SW480 (cell line): ENCODE data around the gene TRPM3.

Source experiments
- DNase-seq: peaks from one replicate; pipeline ENCODE4 v3.0.0-alpha.2; 2016; ENCODE audit warnings: low spot score

The TRPM3 gene

DNA sequence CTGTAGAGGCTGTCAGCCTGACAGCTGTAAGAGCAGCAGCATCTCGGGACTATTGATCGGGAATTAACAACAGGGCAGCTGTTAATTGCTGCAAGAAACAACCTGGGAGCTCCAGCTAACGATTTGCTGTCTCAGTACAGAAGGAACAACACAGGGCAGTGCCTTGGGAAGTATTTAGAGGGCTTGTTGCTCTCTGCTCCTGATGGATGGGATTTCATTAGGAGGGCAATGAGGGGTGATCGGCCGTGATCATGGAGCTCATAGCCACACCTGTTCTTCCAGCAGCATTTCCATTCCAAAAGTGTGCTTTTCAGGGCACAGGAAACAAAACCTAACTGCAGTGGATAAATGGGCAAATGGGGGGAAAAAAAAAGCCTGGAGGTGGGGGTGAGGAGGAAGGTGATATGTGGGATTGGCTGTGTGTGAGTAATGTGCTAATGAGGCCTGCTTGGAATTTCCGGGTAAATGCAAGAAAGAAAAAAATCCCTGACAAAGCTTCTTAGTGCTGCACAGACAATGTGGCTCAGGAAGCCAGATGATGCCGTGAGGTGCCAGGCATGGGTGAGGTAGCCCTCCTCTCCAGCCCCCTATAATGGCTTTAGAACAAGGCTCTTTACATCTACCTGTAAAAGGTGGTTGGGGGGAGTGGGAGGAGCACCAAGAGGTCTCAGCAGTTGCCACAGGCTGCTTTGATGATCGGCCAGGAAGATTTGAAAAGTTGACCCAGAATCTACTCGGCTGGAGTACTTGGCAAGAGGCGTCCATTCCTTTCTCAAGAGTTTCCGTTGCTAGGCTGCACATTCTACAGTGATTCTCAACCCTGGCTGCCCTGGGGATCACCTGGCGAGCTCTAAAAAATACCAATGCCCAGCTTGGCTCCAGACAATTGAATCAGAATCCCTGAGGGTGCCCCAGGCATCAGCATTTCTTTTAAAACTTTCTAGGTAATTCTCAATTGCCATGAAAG lies 567.4 kb downstream of the TRPM3 start:
- no peak for DNase-seq

DNA sequence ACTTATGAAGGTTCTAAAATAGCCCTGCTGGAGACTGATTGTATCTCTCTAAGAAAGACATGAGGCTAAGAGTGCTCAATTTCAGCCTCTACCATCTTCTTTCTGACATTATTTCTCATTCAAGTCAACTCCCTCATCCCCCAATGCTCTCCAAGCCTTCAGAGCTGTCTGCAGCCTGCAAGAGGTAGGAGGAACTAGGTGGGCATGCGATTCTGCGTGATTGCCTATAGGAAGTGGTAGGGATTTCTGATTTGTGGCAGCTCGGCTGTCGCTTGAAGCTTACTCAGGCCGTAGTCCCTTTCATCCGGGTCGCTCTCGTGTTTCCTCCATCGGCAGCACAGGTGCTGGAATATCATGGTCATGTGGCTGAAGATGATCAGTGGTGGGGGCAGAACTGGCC lies 568.9 kb downstream of the TRPM3 start:
- no peak for DNase-seq

DNA sequence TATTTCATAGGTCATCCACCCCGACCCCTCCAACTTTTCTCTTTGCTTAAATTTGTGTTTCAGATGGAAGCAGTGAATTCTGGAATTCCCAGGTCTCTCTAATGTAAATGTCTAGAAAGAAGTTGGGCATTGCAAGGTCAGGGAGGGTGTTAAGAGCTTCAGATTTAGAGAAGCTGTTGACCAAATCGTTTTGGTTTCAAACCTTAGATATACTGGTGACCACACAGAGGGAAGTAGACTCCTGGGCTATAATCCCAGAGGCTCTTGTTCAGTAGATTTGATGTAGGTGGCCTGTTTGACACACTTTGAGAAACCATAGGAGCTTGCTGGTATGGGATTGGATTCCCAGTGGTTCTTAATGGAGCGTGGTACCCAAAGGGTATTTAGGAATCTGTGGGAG lies 569.6 kb downstream of the TRPM3 start:
- DNase-seq = no peak

DNA sequence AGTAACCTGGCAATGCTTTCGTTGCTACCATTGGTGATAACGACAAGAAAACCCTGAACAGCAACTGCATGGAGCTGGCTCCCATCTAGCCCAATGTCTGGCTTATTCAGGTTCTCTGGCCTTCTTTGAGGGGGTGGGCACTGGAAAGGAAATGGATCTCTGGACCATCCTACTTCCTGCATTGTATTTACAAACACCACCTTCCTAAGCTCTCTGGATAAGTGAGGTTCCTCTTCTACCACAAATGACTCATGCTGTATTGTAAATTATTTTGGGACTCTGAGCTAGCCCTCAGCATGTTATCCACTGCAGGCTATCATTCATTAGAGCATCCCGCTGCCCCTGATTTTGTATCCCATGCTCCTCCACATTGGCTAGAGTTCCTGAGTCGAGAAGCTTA lies 570.0 kb downstream of the TRPM3 start:
- no peak for DNase-seq

DNA sequence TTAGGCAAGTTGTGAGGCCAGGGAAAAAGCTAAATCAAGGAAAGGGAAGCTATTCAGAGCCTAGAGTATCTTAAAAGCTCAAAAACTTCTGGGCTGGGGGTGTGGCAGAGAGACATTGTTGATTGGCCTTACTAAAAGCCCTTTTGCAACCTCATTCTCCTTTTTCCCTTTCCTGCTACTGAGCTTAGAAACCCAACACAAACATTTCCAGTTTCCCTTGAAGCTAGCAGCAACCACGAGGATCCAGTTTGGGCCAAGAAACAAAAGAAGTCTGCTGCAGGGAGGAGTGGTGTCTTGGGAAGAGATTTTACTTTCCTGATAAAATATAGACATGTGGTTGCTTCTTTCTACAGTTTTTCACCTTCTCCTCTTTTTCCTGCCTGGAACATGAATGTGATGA lies 571.5 kb downstream of the TRPM3 start:
- DNase-seq = no peak

GRCh38 chr9:70542311-70542931 lies 579.0 kb downstream of the TRPM3 start:
- DNase-seq = no peak

DNA sequence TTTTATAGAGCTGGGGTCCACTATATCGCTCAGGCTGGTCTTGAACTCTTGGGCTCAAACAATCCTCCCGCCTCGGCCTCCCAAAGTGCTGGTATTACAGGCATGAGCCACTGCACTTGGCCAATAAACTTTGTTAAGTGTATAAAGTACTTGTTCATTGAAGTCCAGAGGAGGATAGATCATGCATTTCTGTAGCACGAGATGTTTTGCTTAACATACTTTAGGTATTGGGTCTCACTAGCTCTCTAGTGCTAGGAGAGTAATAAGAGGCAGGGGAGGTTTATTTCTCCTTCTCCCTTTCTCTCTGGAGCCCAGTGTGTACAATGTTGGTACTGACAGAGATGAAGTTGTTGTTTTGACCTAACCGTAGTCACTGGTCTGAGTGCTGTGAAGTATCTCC lies 581.4 kb downstream of the TRPM3 start:
- DNase-seq = no peak

- DNase-seq = no peak
These were observed 581.9 kb downstream of the TRPM3 start for GRCh38 chr9:70539526-70539925.

DNA sequence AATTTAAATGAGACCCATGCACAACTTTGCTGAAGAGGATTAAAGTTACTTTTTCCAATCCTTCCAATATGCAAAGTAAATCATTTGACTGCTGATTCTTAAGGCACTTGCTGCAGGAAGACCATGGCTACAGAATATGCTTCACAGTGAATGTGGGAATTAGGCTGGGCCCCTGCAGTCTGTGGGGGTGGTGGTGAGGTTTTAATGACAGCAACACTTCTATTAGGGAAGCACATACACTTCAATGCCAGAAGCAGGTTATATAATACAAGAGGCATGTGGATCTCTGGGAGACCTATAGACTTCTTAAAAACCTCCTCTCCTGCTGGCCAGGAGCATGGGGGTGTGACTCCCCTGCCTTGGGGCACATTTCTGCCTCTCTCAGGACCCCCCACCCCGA lies 582.4 kb downstream of the TRPM3 start:
- no peak for DNase-seq

DNA sequence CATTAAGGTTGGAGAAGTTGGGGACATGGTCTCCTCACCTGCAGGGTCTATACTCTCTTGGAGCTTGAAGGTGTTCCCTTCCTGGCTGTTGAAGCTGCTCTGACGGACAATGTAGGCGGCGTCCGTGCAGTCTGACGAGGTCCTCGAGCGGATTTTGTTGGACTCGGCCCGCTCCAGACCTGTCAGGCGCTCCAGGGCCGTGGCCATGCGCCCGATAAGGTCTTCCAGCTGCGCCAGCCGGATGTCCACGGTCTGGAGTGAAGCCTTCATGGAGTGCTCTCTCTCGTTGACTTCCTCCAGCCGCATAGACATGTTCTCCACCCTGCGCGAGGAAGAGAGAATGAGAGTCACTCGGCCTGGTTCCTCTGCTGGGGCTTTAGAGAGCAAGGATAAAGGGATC lies 584.3 kb downstream of the TRPM3 start:
- DNase-seq = no peak

- no peak for DNase-seq
These were observed 585.7 kb downstream of the TRPM3 start for GRCh38 chr9:70535546-70536323.

- DNase-seq = no peak
These were observed 587.0 kb downstream of the TRPM3 start for GRCh38 chr9:70534471-70534870.

DNA sequence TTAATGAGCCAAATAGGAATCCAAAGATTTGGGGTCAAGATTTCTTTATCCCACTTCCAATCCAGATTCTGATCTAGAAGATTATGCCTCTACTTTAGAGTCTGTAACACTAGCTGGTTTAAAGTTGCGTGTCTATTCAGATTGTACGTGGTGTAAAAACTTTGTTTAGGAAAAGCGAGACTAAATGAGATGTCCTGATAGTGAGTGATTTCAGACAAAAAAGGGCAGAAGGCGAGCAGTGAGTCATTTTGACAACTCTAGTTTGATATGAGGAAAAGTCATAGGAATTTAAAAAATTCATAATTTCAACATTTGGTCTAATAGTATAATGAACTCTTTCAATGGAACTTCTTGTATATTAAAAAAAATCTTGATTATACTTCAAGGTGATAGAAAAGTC lies 587.4 kb downstream of the TRPM3 start:
- DNase-seq = no peak

DNA sequence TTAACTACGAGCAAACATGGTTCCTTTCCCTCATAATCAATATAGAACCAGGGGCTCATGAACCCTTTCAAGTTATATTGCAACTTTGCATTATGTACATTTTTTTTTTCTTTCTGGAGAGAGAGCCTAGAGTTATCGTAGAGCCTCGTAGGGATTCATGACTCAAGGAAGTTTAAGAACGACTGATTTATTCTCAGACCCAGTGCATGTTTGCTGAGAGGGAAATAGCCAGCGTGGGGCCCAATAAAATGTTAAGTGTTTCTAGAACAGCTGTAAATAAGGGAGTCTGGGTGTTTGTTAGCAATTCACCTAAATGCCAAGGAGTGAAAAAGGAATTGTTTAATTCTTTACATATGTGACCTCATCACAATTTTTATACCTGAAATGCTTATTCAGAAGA lies 587.9 kb downstream of the TRPM3 start:
- DNase-seq = no peak

DNA sequence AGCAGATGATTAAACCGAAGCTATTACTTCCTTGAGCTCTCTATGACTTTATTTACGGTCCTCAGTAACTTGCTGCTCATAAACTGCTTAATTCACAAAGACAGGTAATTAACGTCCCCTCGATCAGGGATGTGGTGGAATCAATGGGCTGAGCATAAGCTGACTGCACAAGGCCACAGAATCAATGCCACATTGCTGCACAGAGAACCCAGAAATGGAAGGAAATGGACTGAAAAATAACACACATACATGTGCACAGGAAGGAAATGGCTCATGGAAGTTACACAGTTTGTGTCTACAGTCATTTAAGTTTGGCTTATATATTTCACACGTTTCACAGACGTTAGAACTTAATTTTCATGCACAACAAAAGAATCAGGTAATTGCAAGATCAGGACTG lies 588.7 kb downstream of the TRPM3 start:
- no peak for DNase-seq

DNA sequence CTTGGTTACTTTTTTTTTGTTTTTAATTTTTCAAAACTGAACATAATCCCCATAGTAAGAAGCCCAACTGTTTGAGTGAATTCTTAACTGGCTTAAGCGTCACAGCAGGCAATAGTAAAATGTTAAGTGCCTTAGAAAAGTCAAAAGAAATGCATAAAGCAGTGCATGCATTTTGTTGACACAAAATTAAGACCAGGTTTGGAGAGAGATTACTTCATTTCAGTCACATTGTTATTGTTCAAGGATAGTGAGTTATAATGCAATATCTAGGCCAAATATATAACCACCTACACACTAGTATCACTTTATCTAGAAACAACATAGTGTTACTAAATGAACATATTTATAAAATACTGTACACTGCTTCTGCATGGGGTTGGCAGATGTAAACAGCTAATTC lies 590.1 kb downstream of the TRPM3 start:
- no peak for DNase-seq

- no peak for DNase-seq
These were observed 590.7 kb downstream of the TRPM3 start for GRCh38 chr9:70530716-70531115.

DNA sequence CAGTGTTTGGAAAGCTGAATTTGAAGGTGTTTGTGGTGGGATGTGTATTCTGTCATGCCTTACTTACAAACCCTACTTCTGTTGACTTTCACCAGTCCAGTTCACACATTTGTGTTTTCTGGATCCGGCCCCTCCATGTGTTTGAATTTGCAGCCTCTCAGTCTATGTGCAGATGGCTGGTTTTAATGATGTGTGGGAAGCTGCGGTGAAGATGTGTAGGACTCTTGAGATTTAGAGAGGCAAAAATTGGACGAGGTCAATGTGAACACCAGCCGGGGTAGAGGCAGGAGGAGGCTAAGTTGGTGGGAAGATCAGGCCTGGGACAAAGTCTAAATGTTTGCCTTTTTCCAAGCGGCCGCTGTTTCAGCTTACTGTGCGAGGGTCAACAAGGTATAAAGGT lies 591.6 kb downstream of the TRPM3 start:
- no peak for DNase-seq

GRCh38 chr9:70529377-70529776 lies 592.0 kb downstream of the TRPM3 start:
- no peak for DNase-seq

DNA sequence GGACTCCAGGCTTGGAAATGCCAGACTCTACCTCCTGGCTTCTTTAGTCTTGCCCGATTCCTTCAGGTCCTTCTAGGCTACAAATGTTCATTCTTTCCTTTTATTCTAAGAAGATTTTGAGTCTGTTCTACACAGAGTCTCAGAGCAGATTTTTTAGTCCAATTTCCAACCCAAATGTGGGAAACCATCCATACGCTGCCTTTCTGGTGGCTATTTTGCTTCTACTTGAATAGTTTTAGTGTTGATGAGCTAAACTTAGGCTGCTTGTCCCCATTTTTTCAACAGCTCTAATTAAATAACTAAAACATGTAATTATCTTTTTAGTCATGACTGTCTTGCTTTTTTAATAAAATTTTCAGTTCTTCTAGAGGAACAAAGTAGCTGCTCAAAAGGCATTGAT lies 594.5 kb downstream of the TRPM3 start:
- DNase-seq = no peak

DNA sequence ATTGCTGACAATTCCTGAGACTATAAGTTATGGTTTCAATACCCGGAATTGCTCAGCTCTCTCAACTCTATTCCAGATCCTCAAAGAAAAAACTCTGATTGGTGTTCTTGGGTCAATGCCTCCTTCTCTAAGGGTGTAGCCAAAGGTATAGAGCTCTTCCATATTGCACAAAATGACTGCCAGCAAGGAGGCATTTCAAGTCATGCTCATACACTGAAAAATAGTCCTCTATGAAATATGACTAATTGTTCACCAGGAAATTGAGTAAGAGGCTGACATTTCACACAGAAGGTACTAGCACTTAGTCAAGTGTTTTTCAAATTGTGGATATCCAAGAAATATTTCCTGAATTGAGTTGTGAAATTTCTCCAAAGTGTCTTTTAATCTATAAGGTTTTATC lies 595.9 kb downstream of the TRPM3 start:
- no peak for DNase-seq

DNA sequence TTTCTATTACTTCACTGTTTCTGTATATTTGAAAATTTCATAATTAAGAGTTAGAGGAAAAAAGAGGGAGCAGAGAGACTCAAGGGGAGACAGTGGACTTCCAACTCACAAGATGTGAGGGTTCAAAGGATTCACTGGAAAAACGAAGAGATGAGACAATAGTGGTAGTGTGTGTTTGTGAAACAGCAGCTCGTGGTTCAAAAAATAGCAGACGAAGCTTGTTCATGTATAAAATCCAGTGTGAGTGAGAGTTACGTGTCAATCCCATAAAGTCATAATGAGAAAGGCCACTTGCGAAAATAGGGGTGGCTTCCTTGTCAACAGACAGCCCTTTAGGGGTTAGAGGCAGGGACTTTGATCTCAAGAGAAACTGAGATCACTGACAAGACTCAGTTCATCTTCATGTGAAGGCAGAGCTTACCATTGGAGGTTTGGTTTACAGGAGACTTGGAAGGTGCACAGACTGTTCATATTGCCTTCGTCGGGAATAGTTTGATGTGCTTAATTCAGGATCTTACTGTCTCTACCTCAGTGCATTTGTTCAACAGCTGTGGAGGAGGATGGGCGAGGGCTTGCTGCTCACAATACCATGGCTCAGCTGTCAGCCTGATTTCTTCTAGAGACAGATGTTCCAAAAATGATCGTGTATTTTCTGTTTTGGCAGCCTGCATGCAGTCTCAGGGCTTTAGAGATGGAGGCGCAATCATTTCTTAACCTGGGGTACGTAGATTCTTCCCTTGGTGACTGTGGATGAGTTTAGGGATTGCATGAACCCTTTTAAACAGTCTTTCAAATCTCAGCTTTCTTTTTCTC lies 601.3 kb downstream of the TRPM3 start:
- DNase-seq = no peak
